Measurements from ENCODE around the gene PCDH12.

Gene PCDH12

DNA sequence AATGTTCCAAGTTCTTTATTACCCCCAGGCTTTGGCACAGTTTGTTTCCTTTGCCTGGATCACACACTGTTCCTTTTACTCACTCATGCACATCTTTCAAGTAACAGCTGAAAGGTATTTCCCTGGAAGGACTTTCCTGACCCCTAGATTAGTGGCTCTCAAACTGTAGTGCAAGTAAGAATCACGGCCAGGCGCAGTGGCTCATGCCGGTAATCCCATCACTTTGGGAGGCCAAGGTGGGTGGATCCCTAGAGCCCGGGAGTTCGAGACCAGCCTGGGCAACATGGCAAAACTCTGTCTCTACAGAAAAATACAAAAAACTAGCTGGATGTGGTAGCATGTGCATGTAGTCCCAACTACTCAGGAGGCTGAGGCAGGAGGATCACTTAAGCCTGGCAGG lies 53.5 kb downstream of the PCDH12 start:
- no peak overlapping the region for H3K4me3 ChIP-seq (ENCODE audit: low read depth, low read length)
- no peak for DNase-seq (ENCODE audit: low read depth)
- TF ChIP-seq, protein P1, sequence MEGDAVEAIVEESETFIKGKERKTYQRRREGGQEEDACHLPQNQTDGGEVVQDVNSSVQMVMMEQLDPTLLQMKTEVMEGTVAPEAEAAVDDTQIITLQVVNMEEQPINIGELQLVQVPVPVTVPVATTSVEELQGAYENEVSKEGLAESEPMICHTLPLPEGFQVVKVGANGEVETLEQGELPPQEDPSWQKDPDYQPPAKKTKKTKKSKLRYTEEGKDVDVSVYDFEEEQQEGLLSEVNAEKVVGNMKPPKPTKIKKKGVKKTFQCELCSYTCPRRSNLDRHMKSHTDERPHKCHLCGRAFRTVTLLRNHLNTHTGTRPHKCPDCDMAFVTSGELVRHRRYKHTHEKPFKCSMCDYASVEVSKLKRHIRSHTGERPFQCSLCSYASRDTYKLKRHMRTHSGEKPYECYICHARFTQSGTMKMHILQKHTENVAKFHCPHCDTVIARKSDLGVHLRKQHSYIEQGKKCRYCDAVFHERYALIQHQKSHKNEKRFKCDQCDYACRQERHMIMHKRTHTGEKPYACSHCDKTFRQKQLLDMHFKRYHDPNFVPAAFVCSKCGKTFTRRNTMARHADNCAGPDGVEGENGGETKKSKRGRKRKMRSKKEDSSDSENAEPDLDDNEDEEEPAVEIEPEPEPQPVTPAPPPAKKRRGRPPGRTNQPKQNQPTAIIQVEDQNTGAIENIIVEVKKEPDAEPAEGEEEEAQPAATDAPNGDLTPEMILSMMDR (IDR thresholded peaks at IDR 0.05; ENCODE audit: insufficient read depth, low read depth, low read length, missing control alignments): no peak

DNA sequence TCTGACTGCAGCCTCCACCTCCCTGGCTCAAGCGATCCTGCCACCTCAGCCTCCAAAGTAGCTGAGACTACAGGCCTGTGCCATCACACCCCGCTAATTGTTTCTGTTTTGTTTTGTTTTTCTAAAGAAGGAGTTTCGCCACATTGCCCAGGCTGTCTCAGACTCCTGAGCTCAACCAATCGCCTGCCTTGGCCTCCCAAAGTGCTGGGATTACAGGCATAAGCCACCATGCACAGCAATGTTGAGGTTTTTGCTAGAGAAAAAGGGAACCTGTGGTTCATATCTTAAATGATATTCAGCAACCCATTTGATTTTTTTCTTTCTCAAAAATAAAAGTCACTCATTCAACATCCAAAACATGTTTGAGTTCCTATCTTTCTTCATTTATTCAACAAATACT lies 54.7 kb downstream of the PCDH12 start:
- no peak for DNase-seq (ENCODE audit: low read depth)
- TF ChIP-seq, protein P1 (IDR thresholded peaks at IDR 0.05; ENCODE audit: insufficient read depth, low read depth, low read length, missing control alignments): no peak
- H3K4me3 ChIP-seq (ENCODE audit: low read depth, low read length): no peak overlapping the region

DNA sequence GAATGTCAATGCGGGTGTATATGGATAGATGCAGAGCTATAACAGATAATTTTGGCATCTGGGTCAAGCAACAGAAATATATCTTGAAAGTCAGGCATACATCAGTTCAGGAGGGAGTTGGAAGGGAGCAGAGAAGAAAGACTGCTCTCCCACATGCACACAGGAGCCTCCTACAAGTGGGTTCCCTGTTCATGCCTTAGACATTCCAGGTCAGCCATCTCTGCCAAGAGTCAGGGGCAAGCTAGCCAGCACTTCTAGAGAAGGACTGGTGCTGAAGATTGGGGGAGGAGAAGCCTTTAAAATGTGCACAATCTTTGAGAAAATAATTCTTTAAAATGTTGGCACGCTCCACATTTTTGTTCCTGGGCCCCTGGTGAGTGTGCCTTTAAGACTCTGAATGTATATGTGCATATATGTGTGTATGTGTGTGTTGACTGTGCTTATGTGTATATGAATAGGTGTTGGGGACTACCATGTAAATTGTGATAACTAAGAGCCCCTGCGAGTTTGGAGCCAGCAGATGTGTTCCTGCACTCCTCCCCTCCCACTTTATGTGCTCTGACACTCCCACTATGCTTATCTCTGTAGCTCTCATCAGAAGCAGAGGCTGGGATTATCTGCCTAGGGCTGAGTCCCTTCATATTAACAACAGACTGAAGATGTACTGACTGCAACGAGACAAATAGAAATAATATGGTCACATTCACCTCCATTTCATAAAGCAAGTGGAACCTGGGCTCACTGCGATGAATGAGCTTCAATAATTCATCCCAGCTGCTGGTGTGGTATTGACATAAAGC lies 55.8 kb downstream of the PCDH12 start:
- DNase-seq (ENCODE audit: low read depth): no peak
- TF ChIP-seq, protein P1 (IDR thresholded peaks at IDR 0.05; ENCODE audit: insufficient read depth, low read depth, low read length, missing control alignments): no peak

DNA sequence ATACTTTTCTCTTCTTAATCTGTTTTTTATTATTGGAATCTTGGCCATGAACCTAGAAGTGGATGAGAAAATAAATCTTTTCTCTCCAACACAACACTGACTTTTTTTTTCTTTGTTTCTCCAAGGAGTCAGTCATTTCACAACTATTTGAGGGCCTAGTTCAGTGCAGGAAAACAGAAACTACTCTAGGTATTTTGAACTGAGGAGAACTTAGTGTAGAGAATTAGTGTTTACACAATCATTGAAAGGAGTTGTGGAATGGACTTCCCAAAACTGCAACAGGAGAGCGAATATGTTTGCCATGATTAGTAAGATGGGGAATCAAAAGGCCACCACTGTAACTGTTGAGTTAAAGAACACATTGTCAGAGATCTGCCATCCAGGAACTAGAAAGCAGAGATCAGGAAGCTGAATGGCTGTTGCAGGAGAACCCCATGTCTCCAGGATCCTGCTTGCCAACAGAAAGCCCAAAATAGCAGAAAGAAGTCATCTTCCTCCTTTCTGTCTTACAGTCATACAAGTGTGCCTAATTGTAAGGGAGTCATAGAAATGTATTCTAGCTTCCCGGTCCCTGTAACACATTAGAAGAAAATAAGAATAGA lies 59.5 kb downstream of the PCDH12 start:
- TF ChIP-seq, protein P1 (IDR thresholded peaks at IDR 0.05; ENCODE audit: insufficient read depth, low read depth, low read length, missing control alignments): no peak
- DNase-seq (ENCODE audit: low read depth): no peak
- no peak overlapping the region for H3K4me3 ChIP-seq (ENCODE audit: low read depth, low read length)

More for the DNA sequence above, 55.8 kb downstream of the PCDH12 start:
- H3K4me3 ChIP-seq (ENCODE audit: low read depth, low read length): no peak overlapping the region

DNA sequence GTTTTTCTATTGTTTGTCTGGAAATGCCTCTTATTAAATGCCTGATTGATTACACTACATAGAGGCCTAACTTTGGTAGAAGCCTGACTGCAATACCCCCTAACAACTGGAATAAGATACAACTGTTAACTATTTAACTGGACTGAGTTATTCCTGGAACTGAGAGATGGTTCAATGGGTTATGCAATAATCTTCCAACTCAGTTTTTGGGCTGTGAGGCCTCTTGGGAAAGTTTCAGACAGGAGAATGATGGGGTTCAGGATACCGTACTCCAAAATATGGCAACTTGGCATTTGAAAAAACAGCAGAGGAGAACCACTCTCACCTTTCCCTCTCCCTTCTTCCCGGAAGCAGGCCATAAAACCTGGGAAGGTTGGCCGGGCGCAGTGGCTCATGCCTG lies 60.6 kb downstream of the PCDH12 start:
- TF ChIP-seq, protein P1 (IDR thresholded peaks at IDR 0.05; ENCODE audit: insufficient read depth, low read depth, low read length, missing control alignments): no peak
- no peak for DNase-seq (ENCODE audit: low read depth)
- no peak overlapping the region for H3K4me3 ChIP-seq (ENCODE audit: low read depth, low read length)

Data from GM12865 (cell line).